Femur (tissue), 1 donor: ENCODE data around the gene TMEM255A.

ENCODE experiments used
- DNase-seq: peaks from one replicate; pipeline ENCODE4 v3.0.0-alpha.2; 2017

Gene TMEM255A

DNA sequence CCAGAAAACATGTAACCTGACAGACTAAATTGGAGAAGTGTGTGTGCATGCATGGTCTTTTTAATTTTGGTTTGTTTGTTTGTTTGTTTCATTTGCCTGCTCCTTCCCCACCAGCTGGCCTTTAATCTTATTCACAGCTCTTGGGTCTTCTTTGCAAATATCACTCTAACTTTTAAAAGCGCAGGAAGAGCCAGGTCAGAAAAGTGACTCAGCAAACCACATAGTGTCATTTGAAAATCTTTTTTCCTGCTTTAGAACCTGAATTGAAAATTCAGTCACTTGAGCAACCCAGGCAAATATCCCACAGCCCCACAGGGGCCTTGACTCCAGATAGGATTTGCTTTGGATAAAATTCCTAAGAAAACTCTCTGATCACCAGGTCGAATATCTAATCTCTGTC, 4.6 kb downstream of the TMEM255A start:
- DNase-seq, result no peak

DNA sequence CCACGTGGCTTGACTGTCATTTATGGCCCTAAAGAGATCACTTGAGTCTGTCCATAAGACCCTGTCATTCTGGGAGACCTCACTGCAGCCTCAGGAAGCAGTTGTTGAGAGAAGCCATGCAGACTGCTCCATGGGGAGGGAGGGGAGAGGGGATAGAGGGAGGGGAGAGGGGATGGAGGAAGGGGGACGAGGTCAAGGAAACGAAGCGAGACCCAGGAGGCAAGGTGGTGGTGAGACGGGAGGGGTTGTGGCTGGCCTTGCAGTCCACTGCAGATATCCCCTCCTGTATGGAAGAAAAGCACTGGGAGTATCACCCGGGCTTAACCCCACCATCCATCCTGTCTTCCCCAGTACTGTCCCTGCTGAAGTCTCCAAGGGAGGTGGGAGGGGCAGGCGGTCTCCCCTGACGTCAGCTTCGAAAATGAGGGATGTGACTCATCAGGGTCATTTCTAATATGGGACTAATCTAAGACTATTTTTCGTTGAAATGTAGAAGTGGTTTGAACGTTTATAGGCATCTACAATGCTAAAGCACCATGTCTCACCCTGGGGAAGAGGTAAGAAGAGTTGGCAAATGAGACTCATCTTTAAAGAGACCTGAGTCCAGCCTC, 5.6 kb downstream of the TMEM255A start:
- DNase-seq, result no peak

DNA sequence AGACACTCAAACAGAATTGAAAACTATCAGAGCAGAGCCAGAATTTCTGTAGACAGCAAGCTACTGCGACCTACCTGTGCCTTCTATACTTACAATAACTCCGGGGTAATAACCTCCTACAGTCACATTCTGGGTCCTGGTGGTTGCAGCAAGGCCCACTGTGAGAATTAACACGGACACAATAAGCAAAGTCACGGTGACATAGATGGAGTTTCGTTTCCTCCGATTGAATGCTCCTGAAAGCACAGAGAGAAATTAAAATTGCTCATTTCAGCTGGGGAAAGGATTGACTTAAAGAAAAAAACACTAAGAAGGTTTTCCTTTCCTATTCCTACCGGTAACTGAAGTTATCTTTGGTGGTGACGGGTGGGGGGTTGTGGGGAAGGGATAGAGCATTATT, 7.0 kb downstream of the TMEM255A start:
- DNase-seq, result no peak

DNA sequence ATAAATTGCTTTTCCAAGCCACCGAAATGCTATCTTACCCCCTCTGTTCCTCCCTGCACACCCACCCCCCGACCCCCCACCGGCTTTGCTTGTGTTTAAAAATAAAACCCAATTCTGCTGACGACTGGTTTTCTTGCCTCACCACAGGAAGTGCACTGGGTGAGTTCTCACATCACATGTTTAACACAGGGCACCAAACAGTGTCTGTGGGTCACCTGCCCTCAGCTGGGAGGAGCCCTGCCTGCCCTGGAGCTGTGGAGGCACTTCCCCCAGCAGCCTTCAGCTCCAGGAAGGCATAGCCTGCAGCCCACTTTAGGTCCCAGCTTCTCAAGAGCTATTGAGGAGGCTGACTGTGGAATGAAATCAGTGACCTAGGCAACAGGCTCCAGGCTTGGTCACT, 8.8 kb downstream of the TMEM255A start:
- DNase-seq, result no peak

DNA sequence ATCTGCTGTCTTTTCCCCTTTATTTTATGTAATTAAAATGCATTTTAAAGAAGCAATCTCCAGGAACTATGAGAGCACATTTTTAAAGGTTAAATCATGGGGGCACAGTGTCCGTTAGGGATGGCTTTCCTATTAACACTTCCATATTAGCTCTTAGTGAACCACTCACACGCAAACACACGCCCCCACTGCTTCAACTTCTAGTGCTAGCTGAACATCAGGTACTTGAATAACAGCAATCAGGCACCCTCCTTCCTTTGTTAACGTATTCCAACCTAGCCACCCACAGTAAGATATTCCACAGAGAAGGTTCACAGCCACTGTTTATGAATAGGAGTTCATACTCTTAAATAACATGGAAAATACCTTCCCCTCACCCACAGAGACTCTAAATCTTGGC, 9.3 kb downstream of the TMEM255A start:
- no peak for DNase-seq

DNA sequence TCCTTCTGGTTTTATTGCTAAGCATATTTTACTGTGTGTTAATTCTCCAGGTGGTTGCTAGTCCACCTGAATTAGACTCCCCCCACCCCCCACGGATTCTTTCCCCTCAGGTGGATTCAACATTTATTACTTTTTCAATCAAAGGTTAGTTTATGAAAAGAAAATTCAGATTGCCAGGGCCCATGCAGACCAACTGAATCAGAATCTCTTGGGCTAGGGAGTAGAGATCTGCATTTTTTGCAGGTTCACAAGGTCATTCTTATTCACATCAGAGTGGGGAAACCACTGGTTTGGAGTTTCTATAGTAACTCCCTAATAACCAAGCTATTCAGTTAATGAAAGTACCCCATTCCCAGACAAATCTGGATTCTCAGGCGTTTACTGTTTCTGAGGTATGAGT, 9.8 kb downstream of the TMEM255A start:
- DNase-seq, result no peak

GRCh38 chrX:120299928-120300327, 11.3 kb downstream of the TMEM255A start:
- DNase-seq, result no peak

- DNase-seq, result no peak
These were observed 13.3 kb downstream of the TMEM255A start for GRCh38 chrX:120297923-120298322.

DNA sequence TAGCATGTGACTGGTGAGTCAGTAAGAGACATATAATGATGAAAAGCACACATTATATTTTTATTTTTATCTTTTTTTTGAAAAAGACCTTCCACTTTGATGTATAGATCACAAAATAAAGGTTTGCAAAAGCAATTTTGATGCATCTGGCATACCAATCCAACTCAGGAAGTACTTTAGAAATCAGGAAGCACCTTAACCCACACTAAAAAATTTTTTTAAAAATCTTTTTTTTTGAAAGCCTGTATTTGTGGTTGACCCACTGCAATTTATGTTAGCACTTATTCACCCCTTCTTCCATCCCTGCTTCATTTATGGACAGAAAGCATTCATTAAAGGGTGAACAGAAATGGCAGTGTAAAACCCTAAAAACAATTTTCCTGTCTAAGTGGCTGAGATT, 16.6 kb downstream of the TMEM255A start:
- no peak for DNase-seq

- DNase-seq, result no peak
These were observed 18.2 kb downstream of the TMEM255A start for GRCh38 chrX:120293015-120293414.

DNA sequence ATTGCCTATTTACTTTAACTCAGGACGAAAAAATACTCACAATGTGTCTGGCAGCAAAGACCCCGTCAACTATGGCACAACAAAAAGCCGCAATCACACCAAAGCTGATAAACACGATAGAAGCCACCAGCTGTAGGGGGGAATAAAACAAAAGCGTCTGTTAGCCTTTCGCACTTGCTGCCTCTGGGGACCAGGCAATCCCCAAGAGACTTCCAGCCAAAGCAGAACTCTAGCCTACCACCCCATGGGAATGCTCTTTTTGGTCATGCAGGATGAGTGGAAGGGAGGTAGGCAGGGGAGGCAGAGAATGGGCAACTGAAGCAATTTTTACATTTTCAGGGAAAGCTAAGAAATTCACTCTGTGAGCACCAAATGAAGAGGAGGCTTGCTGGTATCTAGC, 20.1 kb downstream of the TMEM255A start:
- DNase-seq, result no peak

GRCh38 chrX:120290107-120290506, 21.2 kb downstream of the TMEM255A start:
- no peak for DNase-seq

- DNase-seq, result no peak
These were observed 23.6 kb downstream of the TMEM255A start for GRCh38 chrX:120287513-120288112.

GRCh38 chrX:120286733-120287512, 24.3 kb downstream of the TMEM255A start:
- no peak for DNase-seq

- no peak for DNase-seq
These were observed 28.6 kb downstream of the TMEM255A start for GRCh38 chrX:120282697-120283096.

GRCh38 chrX:120281761-120282160, 29.5 kb downstream of the TMEM255A start:
- no peak for DNase-seq

DNA sequence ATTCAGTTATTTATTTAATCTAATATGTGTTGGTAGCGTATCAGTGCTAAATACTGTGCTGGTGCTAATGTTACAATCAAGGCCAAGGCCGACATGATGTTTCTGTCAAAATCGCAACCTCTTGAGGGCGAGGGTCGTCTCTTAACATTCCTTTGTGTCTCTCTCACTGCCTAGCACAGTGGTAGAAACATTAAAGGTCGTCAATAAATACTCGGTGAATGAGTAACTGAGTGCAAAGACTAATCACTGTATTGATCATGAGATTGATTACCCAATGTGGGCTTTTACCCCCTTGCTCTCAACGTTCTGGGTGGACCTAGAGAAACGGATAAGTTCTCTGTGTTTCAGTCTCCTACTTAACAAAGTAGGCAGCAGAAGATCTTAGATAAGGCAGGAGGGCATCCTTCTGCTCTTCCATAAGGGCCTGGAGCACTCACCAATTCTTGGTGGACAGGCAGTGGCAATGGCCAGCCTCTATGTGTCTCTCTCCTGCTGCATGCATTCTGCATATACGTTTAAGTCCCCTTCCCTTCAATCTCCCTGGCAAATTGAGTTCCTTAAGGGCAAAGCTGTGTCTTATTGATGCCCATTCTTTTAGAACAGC, 30.1 kb downstream of the TMEM255A start:
- DNase-seq, result no peak

DNA sequence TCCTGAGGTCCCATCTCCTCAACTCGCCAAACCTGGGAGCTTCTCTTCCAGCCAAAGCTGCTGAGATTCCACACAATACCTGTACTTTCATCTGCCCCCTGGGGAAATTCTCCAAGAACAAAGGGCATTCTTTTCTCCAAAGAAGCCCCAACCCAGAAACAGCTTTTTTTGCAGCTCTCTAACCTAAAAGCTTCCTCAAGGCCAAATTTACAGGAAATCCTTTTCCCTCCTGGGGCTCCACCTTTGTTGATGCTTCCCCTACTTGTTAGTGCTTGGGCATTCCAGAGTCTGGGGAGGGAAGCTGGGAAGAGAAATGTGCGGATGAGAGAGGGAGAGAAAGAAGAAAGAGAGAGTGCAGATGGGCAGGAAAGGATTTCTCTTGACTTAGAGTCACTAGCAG, 36.3 kb downstream of the TMEM255A start:
- no peak for DNase-seq

DNA sequence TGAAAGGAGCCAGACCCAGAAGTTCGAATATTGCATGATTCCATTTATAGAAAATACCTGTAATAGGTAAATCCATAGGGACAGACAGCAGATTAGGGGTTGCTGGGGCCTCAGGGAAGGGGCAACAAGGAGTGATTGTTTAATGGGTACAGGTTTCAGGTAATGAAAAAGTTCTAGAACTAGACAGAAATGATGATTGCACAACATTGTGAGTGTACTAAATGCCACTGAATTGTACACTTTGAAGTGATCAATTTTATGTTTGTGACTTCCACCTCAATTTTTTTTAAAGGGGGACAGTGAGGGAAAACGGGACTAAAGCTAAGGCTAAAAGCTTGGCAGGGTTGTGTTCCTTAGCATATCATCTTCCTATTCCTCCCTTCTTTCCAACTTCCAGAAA, 37.1 kb downstream of the TMEM255A start:
- no peak for DNase-seq

GRCh38 chrX:120271218-120271617, 40.0 kb downstream of the TMEM255A start:
- no peak for DNase-seq

GRCh38 chrX:120270567-120270966, 40.7 kb downstream of the TMEM255A start:
- no peak for DNase-seq

DNA sequence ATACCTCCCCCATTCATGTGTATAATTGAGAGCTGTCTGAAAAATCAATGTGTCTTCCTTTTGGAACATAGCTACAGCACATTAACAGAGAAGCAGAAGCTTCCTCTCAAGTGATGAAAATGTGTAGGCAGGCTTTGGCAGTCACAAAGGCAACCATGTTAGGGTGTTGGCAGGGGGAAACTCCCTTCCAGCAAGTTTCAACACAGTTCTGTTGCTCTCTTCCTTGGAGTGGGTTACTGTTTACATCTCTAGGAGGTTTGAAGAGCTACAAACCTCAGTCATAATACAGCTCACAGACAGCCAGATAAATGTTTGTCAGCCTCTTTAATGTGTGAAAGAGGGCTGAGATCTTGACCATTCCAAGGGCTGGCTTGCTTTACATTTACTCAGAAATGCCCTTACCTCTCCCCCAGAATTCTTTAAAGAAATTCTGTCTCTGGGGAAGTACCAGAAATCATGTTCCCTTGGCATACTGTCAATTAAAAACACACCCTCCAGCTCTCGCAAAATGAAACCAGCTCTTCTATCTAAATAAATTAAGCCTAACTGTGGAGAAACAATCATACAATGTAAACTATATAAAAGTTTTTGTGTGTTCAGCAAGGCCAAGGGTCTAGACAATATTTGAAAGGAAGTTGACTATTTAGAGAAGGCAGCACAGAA, 41.8 kb downstream of the TMEM255A start:
- no peak for DNase-seq

DNA sequence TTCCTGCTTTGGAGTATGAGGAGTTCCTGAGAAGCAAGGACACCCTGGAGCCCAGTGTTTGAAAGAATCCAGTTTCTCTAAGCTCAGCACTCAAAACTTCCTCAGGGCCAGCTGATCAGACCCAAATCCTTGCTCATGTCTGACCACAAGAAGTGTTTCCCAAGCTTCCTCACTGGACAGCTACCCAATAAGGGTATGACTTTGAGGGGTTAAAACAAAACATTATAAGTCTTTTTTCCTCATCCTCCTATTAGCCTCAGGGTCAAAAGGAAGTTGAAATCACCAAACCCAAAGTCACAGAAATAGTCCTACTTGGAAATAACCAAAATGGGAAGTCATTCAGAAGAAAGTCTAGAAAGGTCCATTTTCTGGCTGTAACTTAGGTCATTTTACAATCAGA, 46.9 kb downstream of the TMEM255A start:
- DNase-seq, result no peak
